SK-N-SH (cell line): ENCODE data around the gene PDE4D.

Experiments used
- EP300 ChIP-seq, 2 experiments: IDR thresholded peaks; 2 replicates each; pipeline versions ENCODE4 v1.4.0 to v1.6.1; 2012; ENCODE audit warnings: borderline replicate concordance in 1 of 2, low read depth in 1 of 2, low read length in 1 of 2
- TF ChIP-seq, protein P1 (sequence below): fragments of 200-600 bp; sonication (generic); IDR thresholded peaks from 2 replicates; pipeline ENCODE4 v1.6.1; 2017; ENCODE audit warnings: antibody characterized with exemption, mild to moderate bottlenecking, moderate library complexity

DNA sequence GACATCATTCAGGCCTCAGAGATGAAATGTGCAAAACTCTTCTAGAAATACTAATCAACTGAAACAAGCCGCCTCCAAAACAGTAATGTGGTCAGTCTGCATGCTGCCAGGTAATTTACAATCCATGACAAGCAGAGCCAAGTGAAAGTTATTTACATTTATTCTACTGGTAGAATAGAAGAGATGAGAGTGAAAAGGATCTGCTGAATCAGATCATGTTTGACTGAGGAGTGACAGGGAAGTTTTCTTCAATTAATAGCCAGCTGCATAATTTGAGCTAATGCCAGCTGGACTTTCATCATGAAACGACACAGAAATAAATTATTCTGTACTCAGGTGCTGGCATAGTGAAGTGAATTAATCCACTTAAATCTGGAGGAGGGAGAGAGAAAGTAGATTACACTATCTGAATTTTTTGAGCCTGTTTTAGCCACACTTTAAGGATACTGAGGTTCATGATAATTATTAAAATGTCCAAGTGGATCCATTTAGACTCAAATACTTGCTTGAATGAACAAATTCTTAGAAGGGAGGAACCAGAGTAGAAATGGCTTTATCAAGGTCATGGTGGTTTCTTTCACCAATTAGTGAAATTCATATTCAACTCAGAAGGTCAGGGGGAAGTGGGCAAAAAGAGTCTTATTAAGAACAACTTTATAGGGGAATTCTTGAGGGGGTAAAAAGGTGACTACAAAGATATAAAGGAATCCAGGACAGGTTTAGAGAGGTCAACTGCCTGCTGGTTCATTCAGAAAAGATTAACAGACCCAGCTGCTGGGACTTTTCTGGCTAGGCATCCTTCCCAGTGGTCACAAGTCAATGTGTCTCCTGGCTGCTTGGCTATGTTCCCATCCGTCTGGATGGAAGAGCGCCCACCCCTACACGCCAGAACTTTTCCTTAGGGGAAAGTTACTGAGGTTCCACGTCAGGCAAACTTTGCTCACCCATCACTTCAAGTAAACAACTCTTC is 350.4 kb downstream of the PDE4D start:
- TF ChIP-seq, protein P1, sequence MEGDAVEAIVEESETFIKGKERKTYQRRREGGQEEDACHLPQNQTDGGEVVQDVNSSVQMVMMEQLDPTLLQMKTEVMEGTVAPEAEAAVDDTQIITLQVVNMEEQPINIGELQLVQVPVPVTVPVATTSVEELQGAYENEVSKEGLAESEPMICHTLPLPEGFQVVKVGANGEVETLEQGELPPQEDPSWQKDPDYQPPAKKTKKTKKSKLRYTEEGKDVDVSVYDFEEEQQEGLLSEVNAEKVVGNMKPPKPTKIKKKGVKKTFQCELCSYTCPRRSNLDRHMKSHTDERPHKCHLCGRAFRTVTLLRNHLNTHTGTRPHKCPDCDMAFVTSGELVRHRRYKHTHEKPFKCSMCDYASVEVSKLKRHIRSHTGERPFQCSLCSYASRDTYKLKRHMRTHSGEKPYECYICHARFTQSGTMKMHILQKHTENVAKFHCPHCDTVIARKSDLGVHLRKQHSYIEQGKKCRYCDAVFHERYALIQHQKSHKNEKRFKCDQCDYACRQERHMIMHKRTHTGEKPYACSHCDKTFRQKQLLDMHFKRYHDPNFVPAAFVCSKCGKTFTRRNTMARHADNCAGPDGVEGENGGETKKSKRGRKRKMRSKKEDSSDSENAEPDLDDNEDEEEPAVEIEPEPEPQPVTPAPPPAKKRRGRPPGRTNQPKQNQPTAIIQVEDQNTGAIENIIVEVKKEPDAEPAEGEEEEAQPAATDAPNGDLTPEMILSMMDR, result no peak
- no peak for TF ChIP-seq EP300 (IDR thresholded peaks at IDR 0.05; ENCODE audit: borderline replicate concordance in 1 of 2, low read depth in 1 of 2, low read length in 1 of 2)
